ENCODE data around the gene COL4A2. TPM values are rescaled to one million over a fixed set of nuclear protein-coding genes. Genes with fewer than 3 reads are reported as not detected.

COL4A2 gene
- total RNA-seq, 1 donor, result 0.21 TPM

- H3K4me3 ChIP-seq (ENCODE audit: low read length), result no peak overlapping the region
- H3K9me3 ChIP-seq (ENCODE audit: low read depth, low read length), result no peaks in the 10 kb centered on the region
- H3K27me3 ChIP-seq (ENCODE audit: insufficient read depth, low read length), result peaks cover 16% of the 10 kb centered on the region
- no peaks in the 10 kb centered on the region for H3K4me1 ChIP-seq (ENCODE audit: insufficient read depth, low read length)
Measured at GRCh38 chr13:110412132-110412914, 105.2 kb downstream of the COL4A2 start.

- Histone ChIP-seq H3K4me3 (ENCODE audit: low read length) (no peak overlapping the region), H3K9me3 (ENCODE audit: low read depth, low read length) (no peaks in the 10 kb centered on the region), H3K27me3 (ENCODE audit: insufficient read depth, low read length) (peaks cover 22% of the 10 kb centered on the region), H3K4me1 (ENCODE audit: insufficient read depth, low read length) (no peaks in the 10 kb centered on the region)
Measured at GRCh38 chr13:110413016-110413675, 106.1 kb downstream of the COL4A2 start.

- Histone ChIP-seq H3K27me3 (ENCODE audit: insufficient read depth, low read length) (peaks cover 23% of the 10 kb centered on the region), H3K4me1 (ENCODE audit: insufficient read depth, low read length) (no peaks in the 10 kb centered on the region), H3K9me3 (ENCODE audit: low read depth, low read length) (no peaks in the 10 kb centered on the region), H3K4me3 (ENCODE audit: low read length) (no peak overlapping the region)
Measured at GRCh38 chr13:110413676-110414040, 106.6 kb downstream of the COL4A2 start.

GRCh38 chr13:110414283-110414682, 107.2 kb downstream of the COL4A2 start:
- Histone ChIP-seq H3K4me3 (ENCODE audit: low read length) (no peak overlapping the region), H3K27me3 (ENCODE audit: insufficient read depth, low read length) (peaks cover 29% of the 10 kb centered on the region), H3K9me3 (ENCODE audit: low read depth, low read length) (no peaks in the 10 kb centered on the region), H3K4me1 (ENCODE audit: insufficient read depth, low read length) (no peaks in the 10 kb centered on the region)

- Histone ChIP-seq H3K27me3 (ENCODE audit: insufficient read depth, low read length) (peaks cover 35% of the 10 kb centered on the region), H3K4me1 (ENCODE audit: insufficient read depth, low read length) (no peaks in the 10 kb centered on the region)
Measured at GRCh38 chr13:110414931-110415330, 107.8 kb downstream of the COL4A2 start.

GRCh38 chr13:110415669-110416068, 108.6 kb downstream of the COL4A2 start:
- Histone ChIP-seq H3K9me3 (ENCODE audit: low read depth, low read length) (no peaks in the 10 kb centered on the region), H3K4me3 (ENCODE audit: low read length) (no peak overlapping the region)

More at GRCh38 chr13:110414931-110415330, 107.8 kb downstream of the COL4A2 start:
- H3K4me3 ChIP-seq (ENCODE audit: low read length), result no peak overlapping the region
- no peaks in the 10 kb centered on the region for H3K9me3 ChIP-seq (ENCODE audit: low read depth, low read length)

GRCh38 chr13:110416131-110417025, 109.3 kb downstream of the COL4A2 start:
- Histone ChIP-seq H3K27me3 (ENCODE audit: insufficient read depth, low read length) (peaks cover 38% of the 10 kb centered on the region), H3K9me3 (ENCODE audit: low read depth, low read length) (no peaks in the 10 kb centered on the region), H3K4me1 (ENCODE audit: insufficient read depth, low read length) (no peaks in the 10 kb centered on the region), H3K4me3 (ENCODE audit: low read length) (no peak overlapping the region)

More at GRCh38 chr13:110415669-110416068, 108.6 kb downstream of the COL4A2 start:
- Histone ChIP-seq H3K4me1 (ENCODE audit: insufficient read depth, low read length) (no peaks in the 10 kb centered on the region), H3K27me3 (ENCODE audit: insufficient read depth, low read length) (peaks cover 36% of the 10 kb centered on the region)

- H3K4me1 ChIP-seq (ENCODE audit: insufficient read depth, low read length), result no peaks in the 10 kb centered on the region
- peaks cover 55% of the 10 kb centered on the region for H3K27me3 ChIP-seq (ENCODE audit: insufficient read depth, low read length)
- H3K4me3 ChIP-seq (ENCODE audit: low read length), result no peak overlapping the region
- H3K9me3 ChIP-seq (ENCODE audit: low read depth, low read length), result no peaks in the 10 kb centered on the region
Measured at GRCh38 chr13:110418944-110419343, 111.9 kb downstream of the COL4A2 start.

- no peaks in the 10 kb centered on the region for H3K4me1 ChIP-seq (ENCODE audit: insufficient read depth, low read length)
- H3K9me3 ChIP-seq (ENCODE audit: low read depth, low read length), result no peaks in the 10 kb centered on the region
- peaks cover 57% of the 10 kb centered on the region for H3K27me3 ChIP-seq (ENCODE audit: insufficient read depth, low read length)
- H3K4me3 ChIP-seq (ENCODE audit: low read length), result no peak overlapping the region
Measured at GRCh38 chr13:110419381-110419791, 112.3 kb downstream of the COL4A2 start.

GRCh38 chr13:110419946-110420345, 112.9 kb downstream of the COL4A2 start:
- Histone ChIP-seq H3K27me3 (ENCODE audit: insufficient read depth, low read length) (peaks cover 61% of the 10 kb centered on the region), H3K9me3 (ENCODE audit: low read depth, low read length) (no peaks in the 10 kb centered on the region), H3K4me1 (ENCODE audit: insufficient read depth, low read length) (no peaks in the 10 kb centered on the region), H3K4me3 (ENCODE audit: low read length) (no peak overlapping the region)

GRCh38 chr13:110420626-110421025, 113.5 kb downstream of the COL4A2 start:
- Histone ChIP-seq H3K9me3 (ENCODE audit: low read depth, low read length) (no peaks in the 10 kb centered on the region), H3K4me1 (ENCODE audit: insufficient read depth, low read length) (no peaks in the 10 kb centered on the region), H3K27me3 (ENCODE audit: insufficient read depth, low read length) (peaks cover 68% of the 10 kb centered on the region), H3K4me3 (ENCODE audit: low read length) (no peak overlapping the region)

GRCh38 chr13:110421061-110421460, 114.0 kb downstream of the COL4A2 start:
- Histone ChIP-seq H3K4me1 (ENCODE audit: insufficient read depth, low read length) (no peaks in the 10 kb centered on the region), H3K9me3 (ENCODE audit: low read depth, low read length) (no peaks in the 10 kb centered on the region), H3K4me3 (ENCODE audit: low read length) (no peak overlapping the region), H3K27me3 (ENCODE audit: insufficient read depth, low read length) (peaks cover 72% of the 10 kb centered on the region)

- Histone ChIP-seq H3K9me3 (ENCODE audit: low read depth, low read length) (no peaks in the 10 kb centered on the region), H3K4me3 (ENCODE audit: low read length) (no peak overlapping the region), H3K4me1 (ENCODE audit: insufficient read depth, low read length) (no peaks in the 10 kb centered on the region), H3K27me3 (ENCODE audit: insufficient read depth, low read length) (peaks cover 72% of the 10 kb centered on the region)
Measured at GRCh38 chr13:110421696-110422385, 114.8 kb downstream of the COL4A2 start.

- H3K27me3 ChIP-seq (ENCODE audit: insufficient read depth, low read length), result peaks cover 64% of the 10 kb centered on the region
- H3K4me1 ChIP-seq (ENCODE audit: insufficient read depth, low read length), result no peaks in the 10 kb centered on the region
- no peak overlapping the region for H3K4me3 ChIP-seq (ENCODE audit: low read length)
- H3K9me3 ChIP-seq (ENCODE audit: low read depth, low read length), result no peaks in the 10 kb centered on the region
Measured at GRCh38 chr13:110422913-110423688, 116.0 kb downstream of the COL4A2 start.
